ENCODE measurements around the gene TP53TG5. TPM values are rescaled to one million over a fixed set of nuclear protein-coding genes. Genes with fewer than 3 reads are reported as not detected.
A peak's percentile ranks its signal among the peaks of the same experiment; 100 is the strongest.

Gene TP53TG5
- total RNA-seq, 4 donors from 2014 or later = not detected

DNA sequence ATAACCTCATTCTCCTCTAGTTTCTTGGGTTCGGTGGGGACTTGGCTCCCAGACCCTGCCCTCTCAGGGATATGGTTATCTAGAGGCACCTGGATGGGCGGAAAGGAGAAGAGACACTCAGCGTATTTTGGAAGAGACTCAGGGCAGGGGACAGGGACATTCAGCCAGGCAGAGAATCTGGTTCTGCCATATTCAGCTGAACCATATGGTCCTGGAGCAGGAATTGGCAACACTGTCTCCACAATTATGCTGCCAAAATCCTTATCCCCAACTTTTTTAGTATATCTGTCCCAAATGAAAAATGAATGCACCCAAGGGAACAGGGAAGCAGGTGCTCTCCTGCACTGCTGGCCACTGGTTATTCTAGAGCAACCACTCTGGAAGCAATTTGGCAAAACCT, 47.6 kb downstream of the TP53TG5 start:
- in situ Hi-C loops (cut with MboI; ENCODE audit: low sequenced_read_pairs in 4 of 4) (loop anchor here in 2 of 4 donors (25.0 kb wide), 2 partner anchors 1118 to 1143 kb away; partner anchors contain the start of genes JPH2 (in 1 of the 2) and OSER1 (in 1 of the 2)), intact Hi-C loops (cut with DNase I; ENCODE audit: low total_unique reads) (no loop called here)
- DNase-seq (no peak), ATAC-seq (no peak)
- Histone ChIP-seq H3K9me3 (no peaks in the 10 kb centered on the region), H3K27me3 (no peaks in the 10 kb centered on the region), H3K4me3 (no peak overlapping the region), H3K27ac (peak overlapping the region; percentile 58 to 100 (median 94)), H3K4me1 (peaks cover 0 to 7% of the 10 kb centered on the region in 2 donors), H3K36me3 (peaks cover 10 to 96% of the 10 kb centered on the region in 2 donors)
- no peak for TF ChIP-seq POLR2A (IDR thresholded peaks at IDR 0.05)
- TF ChIP-seq CTCF (IDR thresholded peaks at IDR 0.05 in 4 of 5, conservative IDR thresholded peaks at IDR 0.05 in 1 of 5) = no peak

DNA sequence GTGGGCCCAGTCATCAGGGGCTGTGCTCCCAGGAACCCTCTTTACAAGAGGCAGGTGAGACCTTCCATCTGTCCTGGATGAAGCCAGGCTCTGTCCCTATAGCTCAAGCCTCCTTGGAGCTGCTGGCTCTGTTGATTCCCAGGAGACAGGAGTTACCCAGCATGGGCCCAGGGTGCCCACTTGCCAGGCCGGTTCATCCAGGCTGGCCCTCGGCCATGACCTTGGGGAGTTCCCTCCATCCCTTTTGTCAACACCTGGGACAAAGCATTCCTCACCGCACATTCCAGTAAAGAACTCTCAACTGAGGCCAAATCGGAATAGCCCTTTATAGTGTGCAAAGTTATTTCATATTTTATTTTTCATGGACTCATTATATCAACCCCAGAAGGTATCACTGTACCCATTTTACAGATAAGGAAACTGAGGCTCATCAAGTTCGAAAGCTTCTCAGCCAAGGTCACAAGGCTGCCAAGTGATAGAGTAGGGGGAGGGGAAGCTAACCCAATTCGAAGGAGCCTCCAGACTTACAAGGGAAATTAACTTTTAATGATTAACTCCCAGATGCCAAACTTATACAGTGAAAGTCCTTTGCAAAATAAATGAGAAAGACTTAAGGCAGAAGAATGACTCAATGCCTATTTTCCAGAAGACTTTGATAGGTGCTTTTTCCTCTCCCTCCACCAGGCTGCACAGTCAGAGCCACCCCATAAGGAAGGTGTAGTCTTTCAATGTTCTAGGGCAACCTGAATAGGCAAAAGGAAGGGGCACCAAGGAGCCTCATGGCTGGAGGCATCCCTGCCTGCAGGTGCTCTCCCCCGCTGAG, 48.4 kb downstream of the TP53TG5 start:
- intact Hi-C loops (cut with DNase I; ENCODE audit: low total_unique reads) = no loop called here
- no peak overlapping the region for H3K4me3 ChIP-seq
- no peak for ATAC-seq
- no peaks in the 10 kb centered on the region for H3K27me3 ChIP-seq
- peaks cover 0 to 7% of the 10 kb centered on the region in 2 donors for H3K4me1 ChIP-seq
- in situ Hi-C loops (cut with MboI; ENCODE audit: low sequenced_read_pairs in 4 of 4) = loop anchor here in 2 of 4 donors (25.0 kb wide), 2 partner anchors 1117 to 1142 kb away; partner anchors contain the start of genes JPH2 (in 1 of the 2) and OSER1 (in 1 of the 2)
- H3K27ac ChIP-seq = peak overlapping the region; percentile 58 to 100 (median 94)
- H3K36me3 ChIP-seq = peaks cover 9 to 90% of the 10 kb centered on the region in 2 donors
- TF ChIP-seq CTCF (IDR thresholded peaks at IDR 0.05 in 4 of 5, conservative IDR thresholded peaks at IDR 0.05 in 1 of 5) (no peak), POLR2A (IDR thresholded peaks at IDR 0.05) (no peak)
- H3K9me3 ChIP-seq = no peaks in the 10 kb centered on the region
- DNase-seq = no peak

DNA sequence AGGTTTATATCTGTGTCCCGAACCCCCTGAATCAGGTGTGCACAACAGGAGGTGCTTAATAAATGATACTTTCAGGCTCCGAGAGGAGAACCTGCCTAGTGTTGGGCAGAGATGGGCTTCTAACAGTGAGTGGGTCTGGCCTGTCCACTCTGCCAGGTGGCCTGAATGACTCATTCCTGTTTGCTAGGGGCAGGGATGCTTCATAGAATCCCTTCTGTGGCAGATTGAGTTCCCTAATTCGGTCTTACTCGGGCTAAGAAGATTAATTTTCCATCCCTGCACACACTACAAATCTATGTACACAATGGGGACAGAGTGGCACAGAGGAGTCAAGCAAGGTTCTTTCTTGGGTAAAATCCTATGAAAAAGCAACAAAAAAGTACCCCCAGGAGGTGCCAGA, 49.7 kb downstream of the TP53TG5 start:
- in situ Hi-C loops (cut with MboI; ENCODE audit: low sequenced_read_pairs in 4 of 4) = loop anchor here in 2 of 4 donors (25.0 kb wide), 2 partner anchors 1116 to 1141 kb away; partner anchors contain the start of genes JPH2 (in 1 of the 2) and OSER1 (in 1 of the 2)
- TF ChIP-seq CTCF (IDR thresholded peaks at IDR 0.05 in 4 of 5, conservative IDR thresholded peaks at IDR 0.05 in 1 of 5) = no peak
- TF ChIP-seq POLR2A (IDR thresholded peaks at IDR 0.05) = no peak
- H3K4me1 ChIP-seq = peaks cover 0 to 7% of the 10 kb centered on the region in 2 donors

DNA sequence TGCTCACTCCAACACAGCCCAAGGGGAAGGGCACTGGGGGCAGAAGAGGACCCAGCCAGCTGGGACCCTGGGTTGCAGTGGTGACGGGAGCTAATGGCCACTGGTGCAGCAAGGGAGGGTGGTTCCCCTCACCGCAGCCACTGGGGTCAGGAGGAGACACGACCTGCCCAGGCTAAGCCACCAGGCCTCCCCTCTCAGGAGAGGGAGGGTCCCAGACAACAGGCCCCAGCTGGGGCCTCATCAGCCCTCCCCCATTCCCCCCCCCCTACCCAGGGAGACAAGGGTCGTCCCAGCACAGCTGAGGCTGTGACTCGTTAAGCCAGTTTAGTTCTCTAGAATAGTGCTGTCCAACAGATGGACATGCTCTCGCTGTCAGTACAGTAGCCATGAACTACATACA, 52.8 kb downstream of the TP53TG5 start:
- intact Hi-C loops (cut with DNase I; ENCODE audit: low total_unique reads) (loop anchor here (2.0 kb wide), 1 partner anchor 15 kb away; no protein-coding TSS in a partner anchor), in situ Hi-C loops (cut with MboI; ENCODE audit: low sequenced_read_pairs in 4 of 4) (loop anchor here in 2 of 4 donors (25.0 kb wide), 2 partner anchors 1113 to 1138 kb away; partner anchors contain the start of genes JPH2 (in 1 of the 2) and OSER1 (in 1 of the 2))
- no peak for ATAC-seq
- H3K27me3 ChIP-seq = no peaks in the 10 kb centered on the region
- no peaks in the 10 kb centered on the region for H3K4me1 ChIP-seq
- TF ChIP-seq POLR2A (IDR thresholded peaks at IDR 0.05) = no peak
- no peak for TF ChIP-seq CTCF (IDR thresholded peaks at IDR 0.05 in 4 of 5, conservative IDR thresholded peaks at IDR 0.05 in 1 of 5)
- peak overlapping the region; percentile 90 to 100 (median 92) for H3K27ac ChIP-seq
- DNase-seq = no peak
- H3K4me3 ChIP-seq = no peak overlapping the region
- no peaks in the 10 kb centered on the region for H3K9me3 ChIP-seq
- H3K36me3 ChIP-seq = peaks cover 6 to 47% of the 10 kb centered on the region in 2 donors

More for the DNA sequence above, 49.7 kb downstream of the TP53TG5 start:
- intact Hi-C loops (cut with DNase I; ENCODE audit: low total_unique reads) = no loop called here
- no peak overlapping the region for H3K4me3 ChIP-seq
- peak overlapping the region; percentile 58 to 100 (median 90) for H3K27ac ChIP-seq
- no peak for ATAC-seq
- no peaks in the 10 kb centered on the region for H3K27me3 ChIP-seq
- no peaks in the 10 kb centered on the region for H3K9me3 ChIP-seq
- DNase-seq = no peak
- peaks cover 9 to 78% of the 10 kb centered on the region in 2 donors for H3K36me3 ChIP-seq

All from gastrocnemius medialis (tissue), 4 donors.